CD14-positive monocyte (primary cell): ENCODE data around the gene ZC3H15. TPM values are rescaled to one million over a fixed set of nuclear protein-coding genes. Genes with fewer than 3 reads are reported as not detected.

Experiments used
- DNase-seq, 3 donors: peaks; one replicate each; pipeline ENCODE4 v3.0.0-alpha.2; 2011 to 2022
- H2AFZ ChIP-seq: 2 replicates; pipeline ENCODE4 v1.6.0; 2012; ENCODE audit warnings: mild to moderate bottlenecking, low read depth, low read length, inconsistent platforms; ENCODE audit not compliant: insufficient read depth, poor library complexity, severe bottlenecking
- H3K27ac ChIP-seq, 2 donors: 1 replicate in 1 of 2; 2 replicates in 1 of 2; pipeline ENCODE4 v1.5.1; 2012 to 2013; ENCODE audit warnings: low read length in 2 of 2, control low read depth in 1 of 2, inconsistent platforms in 1 of 2, low read depth in 1 of 2, mild to moderate bottlenecking in 1 of 2
- H3K27me3 ChIP-seq, 2 donors: one replicate each; pipeline versions ENCODE4 v1.6.0 to v1.6.1; 2011 to 2013; ENCODE audit warnings: low read length in 2 of 2; ENCODE audit not compliant: control insufficient read depth in 2 of 2, insufficient read depth in 2 of 2
- H3K36me3 ChIP-seq, 2 donors: replicated peaks in 1 of 2; 1 replicate in 1 of 2; 2 replicates in 1 of 2; pipeline versions ENCODE4 v1.5.1 to v1.6.1; 2012 to 2013; ENCODE audit warnings: low read length in 2 of 2, control low read depth in 1 of 2, inconsistent platforms in 1 of 2, mild to moderate bottlenecking in 1 of 2; ENCODE audit not compliant: insufficient read depth in 2 of 2, control insufficient read depth in 1 of 2
- H3K4me1 ChIP-seq, 2 donors: 1 replicate in 1 of 2; 2 replicates in 1 of 2; pipeline versions ENCODE4 v1.5.1 to v1.6.1; 2012 to 2013; ENCODE audit warnings: low read length in 2 of 2, control low read depth in 1 of 2, inconsistent platforms in 1 of 2, mild to moderate bottlenecking in 1 of 2, moderate library complexity in 1 of 2; ENCODE audit not compliant: insufficient read depth in 2 of 2, control insufficient read depth in 1 of 2
- H3K4me2 ChIP-seq: replicated peaks from 2 replicates; pipeline ENCODE3; 2012; ENCODE audit warnings: low read length, moderate library complexity, mild to moderate bottlenecking; ENCODE audit not compliant: poor library complexity, severe bottlenecking; ENCODE audit errors: extremely low read depth
- H3K4me3 ChIP-seq, 3 experiments: fragments of 200-600 bp in 1 of 3; sonication (generic) in 1 of 3; replicated peaks in 1 of 3; 1 replicate in 2 of 3; 2 replicates in 1 of 3; pipeline ENCODE4 v1.5.1; 2011 to 2013; ENCODE audit warnings: low read length in 3 of 3, mild to moderate bottlenecking in 3 of 3, control low read depth in 2 of 3, low read depth in 2 of 3, inconsistent platforms in 1 of 3, moderate library complexity in 1 of 3
- H3K79me2 ChIP-seq: 2 replicates; pipeline ENCODE4 v1.6.0; 2012; ENCODE audit warnings: mild to moderate bottlenecking, control low read depth, inconsistent platforms, low read length, moderate library complexity; ENCODE audit not compliant: insufficient read depth
- H3K9ac ChIP-seq: 2 replicates; pipeline ENCODE4 v1.6.0; 2017; ENCODE audit warnings: low read length, mild to moderate bottlenecking; ENCODE audit not compliant: insufficient read depth, poor library complexity, severe bottlenecking
- H3K9me3 ChIP-seq, 2 donors: replicated peaks in 1 of 2; 1 replicate in 1 of 2; 2 replicates in 1 of 2; pipeline versions ENCODE4 v1.5.1 to v1.6.1; 2012 to 2013; ENCODE audit warnings: low read length in 2 of 2, control low read depth in 1 of 2; ENCODE audit not compliant: control insufficient read depth in 1 of 2, insufficient read depth in 1 of 2
- H4K20me1 ChIP-seq: 2 replicates; pipeline ENCODE4 v1.6.0; 2012; ENCODE audit warnings: mild to moderate bottlenecking, low read length, control low read depth, moderate library complexity; ENCODE audit not compliant: insufficient read depth
- H3K27ac Mint-ChIP-seq, 7 donors: one replicate each; pipeline ENCODE4 v1.8.0; 2020; ENCODE audit warnings: mild to moderate bottlenecking in 7 of 7, mixed read lengths in 7 of 7, moderate library complexity in 6 of 7, inconsistent platforms in 2 of 7
- H3K27me3 Mint-ChIP-seq, 3 donors: one replicate each; pipeline ENCODE4 v1.8.0; 2021 to 2022; ENCODE audit warnings: low read depth in 3 of 3, mild to moderate bottlenecking in 3 of 3, mixed read lengths in 3 of 3, moderate library complexity in 3 of 3, inconsistent platforms in 1 of 3
- H3K36me3 Mint-ChIP-seq, 2 donors: one replicate each; pipeline ENCODE4 v1.8.0; 2020; ENCODE audit warnings: mixed read lengths in 2 of 2, inconsistent platforms in 1 of 2, mild to moderate bottlenecking in 1 of 2
- H3K4me1 Mint-ChIP-seq: one replicate; pipeline ENCODE4 v1.8.0; 2020; ENCODE audit warnings: mild to moderate bottlenecking, mixed read lengths
- H3K4me3 Mint-ChIP-seq, 2 donors: one replicate each; pipeline ENCODE4 v1.8.0; 2020; ENCODE audit warnings: mild to moderate bottlenecking in 2 of 2, mixed read lengths in 2 of 2, moderate library complexity in 1 of 2
- H3K9me3 Mint-ChIP-seq, 7 donors: one replicate each; pipeline ENCODE4 v1.8.0; 2020 to 2022; ENCODE audit warnings: mixed read lengths in 7 of 7, mild to moderate bottlenecking in 6 of 7, moderate library complexity in 6 of 7, inconsistent platforms in 2 of 7
- WGBS: methylation state at CpG from one replicate; pipeline ENCODE4 v1.1.5; 2013; ENCODE audit warnings: missing lambda C conversion rate; ENCODE audit not compliant: insufficient coverage; 5-methylcytosine and 5-hydroxymethylcytosine counted together
- intact Hi-C, 2 donors: fragments of 100-400 bp; cut with micrococcal nuclease; formaldehyde crosslinking; loops; one replicate each; pipeline versions ENCODE4 v1.15.0 to v1.15.1; 2023
- polyA plus RNA-seq, 3 donors: library from polyadenylated mRNA; depleted of rRNA in 1 of 3; unstranded in 2 of 3; stranded (reverse) in 1 of 3; fragments of 300-500 nt in 2 of 3; fragments of >200 nt in 1 of 3; fragmentation: Illumina TruSeq in 2 of 3; gene quantifications; 1 replicate in 2 of 3; 2 replicates in 1 of 3; pipeline ENCODE4 v1.2.3, GENCODE V29; 2012 to 2021
- TF ChIP-seq, protein P1 (sequence below): fragments of 200-600 bp; IDR thresholded peaks from one replicate; pipeline ENCODE4 v1.8.0; 2022; ENCODE audit warnings: antibody characterized with exemption, mild to moderate bottlenecking

Gene ZC3H15
- polyA plus RNA-seq, 3 donors = 39.4 to 52.8 (median 40.6) TPM

- TF ChIP-seq, protein P1, sequence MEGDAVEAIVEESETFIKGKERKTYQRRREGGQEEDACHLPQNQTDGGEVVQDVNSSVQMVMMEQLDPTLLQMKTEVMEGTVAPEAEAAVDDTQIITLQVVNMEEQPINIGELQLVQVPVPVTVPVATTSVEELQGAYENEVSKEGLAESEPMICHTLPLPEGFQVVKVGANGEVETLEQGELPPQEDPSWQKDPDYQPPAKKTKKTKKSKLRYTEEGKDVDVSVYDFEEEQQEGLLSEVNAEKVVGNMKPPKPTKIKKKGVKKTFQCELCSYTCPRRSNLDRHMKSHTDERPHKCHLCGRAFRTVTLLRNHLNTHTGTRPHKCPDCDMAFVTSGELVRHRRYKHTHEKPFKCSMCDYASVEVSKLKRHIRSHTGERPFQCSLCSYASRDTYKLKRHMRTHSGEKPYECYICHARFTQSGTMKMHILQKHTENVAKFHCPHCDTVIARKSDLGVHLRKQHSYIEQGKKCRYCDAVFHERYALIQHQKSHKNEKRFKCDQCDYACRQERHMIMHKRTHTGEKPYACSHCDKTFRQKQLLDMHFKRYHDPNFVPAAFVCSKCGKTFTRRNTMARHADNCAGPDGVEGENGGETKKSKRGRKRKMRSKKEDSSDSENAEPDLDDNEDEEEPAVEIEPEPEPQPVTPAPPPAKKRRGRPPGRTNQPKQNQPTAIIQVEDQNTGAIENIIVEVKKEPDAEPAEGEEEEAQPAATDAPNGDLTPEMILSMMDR = no peak
- H3K27ac Mint-ChIP-seq = no peak overlapping the region
- Histone ChIP-seq H3K4me2 (no peak overlapping the region), H3K27ac (no peak overlapping the region), H3K4me3 (no peak overlapping the region), H3K4me1 (no peaks in the 10 kb centered on the region), H4K20me1 (no peaks in the 10 kb centered on the region), H3K9me3 (no peaks in the 10 kb centered on the region), H3K36me3 (no peaks in the 10 kb centered on the region), H3K9ac (no peak overlapping the region), H3K79me2 (no peaks in the 10 kb centered on the region), H2AFZ (no peak overlapping the region), H3K27me3 (no peaks in the 10 kb centered on the region)
- intact Hi-C loops = no loop called here
- no peak overlapping the region for H3K4me3 Mint-ChIP-seq
- WGBS = 38% methylated on average over 3 of the region's 3 CpGs
- H3K36me3 Mint-ChIP-seq = peaks cover 2% of the 10 kb centered on the region in 2 donors
- DNase-seq = no peak
- peaks cover 0 to 1% (median 0%) of the 10 kb centered on the region in 7 donors for H3K9me3 Mint-ChIP-seq
- H3K27me3 Mint-ChIP-seq = no peaks in the 10 kb centered on the region
- H3K4me1 Mint-ChIP-seq = no peaks in the 10 kb centered on the region
These were observed 28.2 kb upstream of the ZC3H15 start for GRCh38 chr2:186457908-186458307.

GRCh38 chr2:186459009-186459408 lies 27.1 kb upstream of the ZC3H15 start:
- no peak overlapping the region for H3K27ac ChIP-seq
- H3K36me3 ChIP-seq = no peaks in the 10 kb centered on the region
- H3K9ac ChIP-seq = no peak overlapping the region
- peaks cover 0 to 1% (median 0%) of the 10 kb centered on the region in 7 donors for H3K9me3 Mint-ChIP-seq
- H3K27me3 ChIP-seq = no peaks in the 10 kb centered on the region
- no peaks in the 10 kb centered on the region for H3K4me1 Mint-ChIP-seq
- no peaks in the 10 kb centered on the region for H4K20me1 ChIP-seq
- no peaks in the 10 kb centered on the region for H3K9me3 ChIP-seq
- WGBS = no CpG with 5 or more reads among the region's 2 CpGs
- no peak overlapping the region for H3K4me2 ChIP-seq
- H2AFZ ChIP-seq = no peak overlapping the region
- no peaks in the 10 kb centered on the region for H3K79me2 ChIP-seq
- H3K4me1 ChIP-seq = no peaks in the 10 kb centered on the region
- peaks cover 2% of the 10 kb centered on the region in 2 donors for H3K36me3 Mint-ChIP-seq
- H3K4me3 Mint-ChIP-seq = no peak overlapping the region
- H3K4me3 ChIP-seq = no peak overlapping the region
- no peak overlapping the region for H3K27ac Mint-ChIP-seq
- intact Hi-C loops = no loop called here
- no peaks in the 10 kb centered on the region for H3K27me3 Mint-ChIP-seq
- DNase-seq = no peak
- TF ChIP-seq, protein P1 = no peak
